NCI-H2227 (cell line): ENCODE data around the gene ABCG2.

Experiments used
- DNase-seq: peaks from one replicate; lab custom pipeline; 2025; ENCODE audit not compliant: unreplicated experiment; lab: John Stamatoyannopoulos, UW

Gene ABCG2

DNA sequence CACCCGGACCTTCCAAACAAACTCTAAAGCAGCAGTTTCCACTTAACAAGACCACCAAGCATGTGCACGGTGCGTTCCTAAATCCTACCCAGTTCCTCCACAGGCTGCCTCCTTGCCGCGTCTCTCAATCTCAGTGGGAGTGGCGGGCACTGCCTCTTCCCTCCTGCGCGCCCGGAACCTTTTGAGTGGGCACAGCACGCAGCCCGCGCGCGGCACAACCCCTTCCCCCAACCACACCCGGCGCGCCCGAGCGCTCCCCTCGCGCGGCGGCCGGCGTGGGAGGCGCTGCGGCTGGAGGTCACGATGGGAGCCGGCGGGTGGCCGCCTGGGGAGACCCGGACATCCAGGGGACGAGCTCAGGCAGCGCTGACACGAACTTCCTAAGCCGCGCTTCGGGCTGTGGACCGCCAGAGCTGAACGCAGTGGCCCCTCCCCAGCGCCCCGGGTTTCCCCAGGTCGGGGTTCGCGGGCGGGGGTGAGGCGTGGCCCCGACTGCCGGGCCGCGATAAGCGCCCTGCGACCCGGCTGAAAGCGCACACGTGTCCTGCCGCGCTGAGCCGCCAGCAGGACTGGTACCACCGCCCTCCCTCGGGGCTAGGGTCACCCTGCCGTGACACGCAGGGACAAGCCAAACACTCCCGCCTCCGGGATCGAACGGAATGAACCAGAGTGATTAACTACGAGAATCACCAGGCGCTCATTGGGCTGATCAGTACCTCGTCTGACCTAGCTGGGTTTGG is at the start of gene ABCG2:
TSS of gene ABCG2 (minus strand) at position 151 of the 740 bp plus-strand sequence. CDS start 18,644 bp downstream, outside the sequence.
- no peak for DNase-seq

DNA sequence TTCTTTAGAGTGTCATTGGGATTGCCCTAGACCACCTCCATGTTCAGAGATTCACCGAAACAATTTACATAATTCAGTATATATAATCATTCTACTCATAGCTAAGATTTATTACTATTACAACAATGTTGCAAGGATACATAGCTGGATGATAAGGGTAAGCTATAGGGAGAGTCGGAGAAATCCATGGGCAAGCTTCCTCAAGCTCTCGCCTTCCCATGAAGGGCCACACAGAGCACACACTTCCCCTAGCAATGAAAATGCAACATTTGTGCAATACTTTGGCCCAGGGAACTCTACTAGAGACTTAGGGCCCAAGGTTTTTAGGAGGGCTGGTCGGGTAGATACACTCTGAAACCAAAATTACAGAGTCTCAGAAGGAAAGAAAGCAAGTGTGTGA is 49.7 kb upstream of the ABCG2 start:
- DNase-seq, result no peak

DNA sequence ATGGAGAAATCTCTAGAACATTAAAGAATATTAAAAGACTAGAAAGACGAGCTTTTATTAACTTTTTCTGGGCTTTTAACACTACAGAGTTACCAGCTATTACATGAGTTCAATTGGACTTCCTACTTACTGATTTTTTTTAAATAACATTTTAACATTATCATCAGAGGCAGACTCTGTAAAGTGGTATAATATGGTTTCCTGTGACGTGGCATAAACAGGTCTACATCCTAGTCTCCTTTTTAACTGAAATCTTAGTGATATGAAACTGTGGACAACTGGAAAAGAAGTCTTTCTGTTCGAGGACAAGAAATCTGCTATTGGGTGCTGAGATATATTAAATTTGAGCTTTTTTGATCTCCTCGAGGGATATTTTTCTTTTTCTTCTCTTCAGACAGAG is 48.7 kb upstream of the ABCG2 start:
- no peak for DNase-seq

DNA sequence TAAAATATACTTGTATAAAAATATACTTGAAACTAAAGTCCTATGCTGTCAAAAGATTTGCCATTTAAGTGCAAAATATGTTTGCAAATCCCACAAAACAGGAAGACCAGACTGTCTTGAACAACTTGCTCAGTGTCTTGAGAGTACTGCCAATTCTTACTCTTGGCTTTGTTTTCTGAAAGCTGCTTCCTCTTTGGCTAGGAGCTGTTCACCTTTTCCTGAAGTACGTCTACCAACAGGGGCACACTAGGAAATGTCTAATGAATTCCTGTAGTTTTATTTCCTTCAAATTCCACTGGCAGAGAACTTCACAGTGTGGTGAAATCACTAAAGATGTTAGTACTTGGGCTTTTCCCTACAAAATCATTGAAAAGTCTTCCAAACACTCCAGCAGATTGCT is 46.4 kb upstream of the ABCG2 start:
- no peak for DNase-seq

DNA sequence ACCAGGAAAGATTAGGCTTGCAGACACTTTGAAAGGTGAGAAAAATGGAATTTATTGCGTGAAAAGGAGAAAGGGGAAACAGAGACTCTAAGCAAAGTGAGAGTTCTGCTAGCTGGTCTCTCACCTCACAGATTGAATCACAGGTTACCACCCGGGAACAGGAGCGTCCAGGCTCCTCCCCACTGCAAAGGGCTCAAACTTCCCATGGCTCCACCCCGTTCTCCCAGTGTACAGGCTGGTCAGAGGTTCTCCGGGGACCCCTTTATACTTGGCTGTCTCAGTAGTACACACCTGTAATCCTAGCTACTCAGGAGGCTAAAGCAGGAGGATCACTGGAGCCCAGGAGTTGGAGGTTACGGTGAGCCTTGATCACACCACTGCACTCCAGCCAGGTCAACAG is 44.0 kb upstream of the ABCG2 start:
- no peak for DNase-seq

DNA sequence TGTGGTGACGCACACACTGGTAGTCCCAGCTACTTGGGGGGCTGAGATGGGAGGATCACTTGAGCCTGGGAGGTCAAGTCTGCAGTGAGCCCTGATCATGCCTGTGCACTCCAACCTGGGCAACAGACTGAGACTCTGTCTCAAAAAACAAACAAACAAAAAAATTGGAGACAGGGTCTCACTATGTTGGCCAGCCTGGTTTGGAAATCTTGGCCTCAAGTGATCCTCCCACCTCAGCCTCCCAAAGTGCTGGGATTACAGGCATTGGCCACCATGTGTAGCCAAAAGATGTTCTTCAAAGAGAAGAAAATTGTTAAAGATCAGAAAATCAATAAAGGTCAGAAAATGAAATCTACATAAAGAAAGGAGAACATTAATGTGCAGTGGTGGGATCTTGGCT is 41.7 kb upstream of the ABCG2 start:
- no peak for DNase-seq

DNA sequence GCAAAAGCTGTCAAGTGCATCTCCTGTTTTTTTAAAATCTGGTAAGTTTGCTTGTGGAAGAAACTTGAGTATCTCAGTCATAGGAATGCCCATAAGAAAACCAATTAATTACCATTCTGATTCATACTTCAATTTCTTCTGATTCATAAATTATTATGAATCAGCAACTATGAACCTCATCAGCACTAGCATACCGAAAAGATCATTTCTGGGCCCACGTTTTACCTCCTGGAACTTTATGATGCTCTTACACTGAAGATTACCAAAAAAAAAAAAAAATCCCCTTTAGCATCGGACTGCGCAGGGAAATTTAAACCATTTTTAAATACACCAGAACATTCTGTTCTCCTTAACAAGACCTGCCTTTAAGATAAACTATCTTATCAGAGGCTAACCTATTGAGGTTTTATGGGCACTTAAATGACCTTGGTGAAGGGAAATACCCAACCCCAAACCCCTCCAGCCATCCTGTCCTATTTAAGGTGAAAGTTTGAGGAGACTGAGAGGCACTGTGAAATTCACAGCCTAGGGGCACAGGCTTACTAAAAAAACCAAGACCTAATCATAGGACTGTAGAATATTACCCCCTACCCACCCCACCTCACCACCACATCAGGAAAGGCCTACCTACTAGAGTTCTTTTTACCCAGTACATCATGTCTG is 38.2 kb upstream of the ABCG2 start:
- no peak for DNase-seq

DNA sequence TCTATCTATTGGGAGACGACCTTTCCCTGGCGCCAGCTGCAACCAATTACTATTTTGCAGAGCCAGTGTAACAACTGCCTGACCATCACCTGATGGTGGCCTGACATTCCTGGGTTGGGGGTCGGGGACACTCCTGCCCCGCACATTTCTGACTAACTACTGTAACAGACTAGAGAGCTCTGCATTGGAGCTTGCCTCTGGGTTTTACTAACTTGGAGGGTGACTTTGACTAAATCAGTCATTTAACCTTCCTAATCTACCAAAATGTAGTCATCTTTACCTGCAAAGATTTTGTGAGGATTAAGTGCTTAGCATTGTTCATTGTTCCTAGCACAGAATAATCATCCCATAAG is 37.5 kb upstream of the ABCG2 start:
- DNase-seq, result no peak

DNA sequence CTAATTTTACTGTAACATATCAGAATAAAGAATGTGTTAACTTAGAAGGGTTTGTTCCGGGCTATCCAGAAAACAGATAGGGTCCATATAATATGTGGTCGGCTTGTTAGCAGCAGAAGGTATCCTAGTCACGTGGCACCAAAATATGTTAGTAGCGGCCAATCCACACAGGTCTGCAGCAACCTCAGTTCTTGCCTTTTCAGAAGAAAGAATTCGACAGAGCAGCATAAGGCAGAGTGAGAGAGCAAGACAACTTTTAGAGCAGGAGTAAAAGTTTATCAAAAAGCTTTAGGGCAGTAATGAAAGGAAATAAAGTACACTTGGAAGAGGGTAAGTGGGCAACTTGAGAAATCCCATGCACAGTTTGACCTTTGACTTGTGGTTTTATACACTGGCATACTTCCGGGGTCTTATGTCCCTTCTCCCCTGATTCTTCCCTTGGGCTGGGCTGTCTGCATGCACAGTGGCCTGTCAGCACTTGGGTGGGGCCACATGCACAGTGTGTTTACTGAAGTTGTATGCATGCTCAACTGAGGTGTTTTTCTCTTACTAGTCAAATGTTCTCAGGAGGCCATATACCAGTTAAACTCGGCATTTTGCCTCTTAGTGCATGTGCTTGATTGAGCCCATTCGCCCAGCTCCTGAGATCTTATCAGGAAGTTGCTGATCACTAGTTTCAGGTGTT is 37.0 kb upstream of the ABCG2 start:
- no peak for DNase-seq

DNA sequence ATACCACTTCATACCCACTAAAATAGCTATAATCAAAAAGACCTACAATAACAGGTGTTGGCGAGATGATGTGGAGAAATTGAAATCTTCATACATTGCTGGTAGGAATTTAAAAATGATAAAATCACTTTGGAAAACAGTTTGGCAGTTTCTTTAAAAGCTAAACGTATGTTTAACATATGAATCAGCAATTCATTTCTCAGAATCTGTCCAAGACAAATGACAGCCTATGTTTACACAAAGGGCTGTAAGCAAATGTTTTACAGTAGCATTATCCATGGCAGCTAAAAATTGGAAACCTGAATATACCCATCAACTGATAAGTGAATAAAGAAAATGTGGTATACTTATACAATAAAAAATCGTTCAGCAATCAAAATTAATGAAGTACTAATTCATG is 33.0 kb upstream of the ABCG2 start:
- DNase-seq, result no peak

DNA sequence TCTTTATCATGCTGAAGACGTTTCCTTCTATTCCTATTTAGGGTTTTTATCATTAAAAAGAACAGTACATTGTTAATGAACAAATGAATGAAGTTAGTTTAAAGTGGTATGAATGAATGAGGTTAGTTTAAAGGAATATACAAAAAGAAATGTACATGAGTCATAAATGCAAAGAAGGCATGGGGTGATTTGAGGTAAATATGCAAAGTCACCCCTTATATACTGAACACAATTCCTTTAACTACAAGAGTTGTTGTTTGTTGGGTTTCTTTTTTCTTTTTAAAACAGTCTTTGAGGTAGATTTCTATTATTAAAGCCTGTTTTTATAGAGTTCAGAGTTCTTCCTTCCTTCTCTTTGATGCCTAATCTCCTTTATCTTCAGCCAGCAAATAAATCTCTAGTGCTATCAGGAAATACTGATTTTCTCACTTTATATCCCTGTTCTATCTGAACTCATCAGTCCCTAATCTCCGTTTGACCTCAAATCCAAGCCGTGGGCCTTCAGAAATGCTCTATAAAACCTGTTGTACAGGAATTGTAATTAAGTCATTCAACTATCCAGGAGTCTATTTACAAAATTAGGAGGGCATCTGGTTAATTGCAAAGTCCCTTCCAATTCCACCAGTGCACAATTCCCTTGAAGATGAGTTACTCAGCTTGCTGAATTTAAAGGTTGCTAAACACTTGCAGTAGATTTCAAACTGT is 31.6 kb upstream of the ABCG2 start:
- DNase-seq, result no peak

DNA sequence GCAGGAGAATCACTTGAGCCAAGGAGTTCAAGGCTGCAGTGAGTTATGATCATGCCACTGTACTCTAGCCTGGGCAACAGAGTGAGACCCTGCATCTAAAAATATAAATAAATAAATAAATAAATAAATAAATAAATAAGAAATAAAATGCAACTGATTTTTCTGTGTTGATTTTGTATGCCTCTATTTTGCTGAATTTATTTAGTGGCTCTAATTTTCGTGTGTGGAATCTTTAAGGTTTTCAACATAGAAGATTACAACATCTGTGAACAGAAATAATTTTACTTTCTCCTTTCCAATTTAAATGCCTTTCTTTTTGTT is 30.9 kb upstream of the ABCG2 start:
- no peak for DNase-seq

DNA sequence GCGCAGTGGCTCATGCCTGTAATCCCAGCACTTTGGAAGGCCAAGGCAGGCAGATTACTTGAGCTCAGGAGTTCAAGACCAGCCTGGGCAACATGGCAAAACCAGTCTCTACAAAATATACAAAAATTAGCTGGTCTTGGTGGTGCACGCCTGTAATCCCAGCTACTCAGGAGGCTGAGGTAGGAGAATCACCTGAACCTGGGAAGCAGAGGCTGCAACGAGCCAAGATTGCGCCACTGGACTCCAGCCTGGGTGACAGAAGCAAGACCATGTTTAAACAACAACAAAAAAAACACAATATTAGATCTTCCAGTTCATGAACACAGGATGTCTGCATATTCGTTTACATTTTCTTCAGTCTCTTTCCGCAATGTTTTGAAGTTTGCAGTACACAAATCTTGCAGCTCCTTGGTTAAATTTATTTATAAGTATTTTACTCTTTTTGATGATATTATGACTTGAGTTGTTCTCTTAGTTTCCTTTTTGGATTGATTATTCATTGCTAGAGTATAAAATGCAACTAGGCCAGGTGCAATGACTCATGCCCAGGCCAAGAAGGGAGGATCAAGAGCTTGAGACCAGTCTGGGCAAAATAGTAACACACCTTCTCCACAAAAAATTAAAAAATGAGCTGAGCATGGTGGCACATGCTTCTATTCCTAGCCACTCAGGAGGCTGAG is 30.4 kb upstream of the ABCG2 start:
- no peak for DNase-seq

DNA sequence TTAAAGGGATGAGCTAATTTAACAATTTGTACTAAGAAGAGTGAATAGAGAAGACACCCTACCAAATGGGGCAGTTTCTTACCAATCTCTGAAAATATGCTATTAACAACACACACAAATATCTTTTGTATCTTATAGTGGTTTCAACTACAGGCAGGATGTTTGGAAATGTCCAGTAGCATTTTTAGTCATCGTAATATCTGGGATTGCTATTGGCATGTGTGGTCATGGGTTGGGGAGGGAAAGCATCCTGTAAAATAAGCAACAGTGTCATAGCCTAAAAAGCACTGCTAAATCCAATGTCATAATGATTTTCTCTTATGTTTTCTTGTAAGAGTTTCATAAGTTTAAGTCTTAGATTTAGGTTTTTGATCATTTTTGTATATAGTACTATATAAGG is 29.3 kb upstream of the ABCG2 start:
- DNase-seq, result no peak

DNA sequence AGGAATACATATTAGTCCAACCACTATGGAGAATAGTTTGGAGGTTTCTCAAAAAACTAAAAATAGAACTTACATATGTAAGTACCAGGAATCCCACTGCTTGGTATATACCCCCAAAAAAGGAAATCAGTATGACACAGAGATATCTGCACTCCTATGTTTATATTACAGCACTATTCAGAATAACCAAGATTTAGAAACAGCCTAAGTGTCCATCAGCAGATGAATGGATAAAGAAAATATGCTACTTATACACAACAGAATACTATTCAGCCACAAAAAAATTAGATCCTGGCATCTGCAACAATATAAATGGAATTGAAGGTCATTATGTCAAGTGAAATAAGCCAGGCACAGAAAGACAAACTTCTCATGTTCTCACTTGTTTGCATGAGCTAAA is 27.5 kb upstream of the ABCG2 start:
- DNase-seq, result no peak

DNA sequence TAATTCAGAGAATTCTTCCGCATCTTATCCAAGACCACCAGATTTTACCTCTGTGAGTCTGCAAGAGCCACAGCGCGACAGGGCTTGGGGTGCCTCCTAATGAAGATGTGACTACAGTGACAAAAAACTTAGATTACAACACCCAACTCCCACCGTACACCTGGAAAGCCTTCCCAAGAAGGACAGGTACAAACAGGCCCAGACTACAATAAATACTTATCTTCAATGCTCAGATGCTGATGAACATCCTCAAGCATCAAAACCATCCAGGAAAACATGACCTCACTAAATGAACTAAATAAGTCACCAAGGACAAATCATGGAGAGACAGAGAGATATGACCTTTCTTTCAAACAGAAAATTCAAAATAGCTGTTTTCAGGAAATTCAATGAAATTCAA is 20.8 kb upstream of the ABCG2 start:
- no peak for DNase-seq

DNA sequence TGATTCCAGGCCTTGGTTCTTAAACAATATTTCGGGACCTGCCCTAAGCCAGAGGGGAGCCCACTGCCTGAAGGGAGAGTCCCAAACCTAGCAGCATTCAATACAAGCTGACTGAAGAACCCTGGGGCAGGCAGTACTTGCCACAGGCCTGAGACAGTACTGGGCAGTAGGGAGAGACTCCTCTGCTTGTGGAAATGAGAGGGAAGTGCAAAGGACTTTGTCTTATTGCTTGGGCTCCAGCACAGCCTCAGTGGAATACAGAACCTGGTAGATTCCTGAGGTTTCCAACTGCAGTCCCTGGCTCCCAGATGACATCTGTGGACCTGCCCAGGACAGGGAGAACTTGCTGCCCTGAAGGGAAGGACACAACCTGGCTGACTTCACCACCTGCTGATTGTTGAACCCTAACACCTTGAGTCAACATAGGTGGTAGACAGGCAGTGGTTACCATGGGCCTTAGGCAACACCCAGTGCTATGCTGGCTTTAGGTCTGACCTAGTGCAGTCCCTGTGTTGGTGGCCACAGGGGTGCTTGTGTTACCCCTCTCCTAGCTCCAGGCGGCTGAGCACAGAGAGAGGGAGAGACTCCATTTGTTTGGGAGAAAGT is 20.3 kb upstream of the ABCG2 start:
- DNase-seq, result no peak

DNA sequence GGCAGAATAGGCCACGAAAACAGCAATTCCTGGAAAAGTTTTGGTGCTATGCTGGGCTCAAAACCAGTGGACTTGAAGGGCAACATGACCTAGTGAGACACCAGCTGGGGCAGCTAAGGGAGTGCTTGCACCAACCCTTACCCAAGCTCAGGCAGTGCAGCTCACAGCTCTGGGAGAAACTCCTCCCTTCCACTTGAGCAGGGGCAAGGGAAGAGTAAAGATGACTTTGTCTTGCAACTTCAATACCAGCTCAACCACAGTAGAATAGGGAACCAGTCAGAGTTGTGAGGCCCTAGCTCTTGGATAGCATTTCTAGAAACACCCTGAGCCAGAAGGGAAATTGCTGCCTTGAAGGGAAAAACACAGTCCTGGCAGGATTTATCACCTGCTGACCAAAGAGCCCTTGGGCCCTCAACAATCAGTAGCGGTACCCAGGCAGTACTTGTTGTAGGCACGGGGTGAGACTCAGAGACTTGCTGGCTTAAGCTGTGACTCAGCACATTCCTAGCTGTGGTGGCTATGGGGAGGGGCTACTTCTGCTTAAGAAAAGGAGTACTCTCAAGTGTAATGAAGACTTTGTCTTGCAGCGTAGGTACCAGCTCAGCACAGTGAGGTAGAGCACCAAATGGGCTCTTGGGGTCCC is 19.7 kb upstream of the ABCG2 start:
- no peak for DNase-seq

DNA sequence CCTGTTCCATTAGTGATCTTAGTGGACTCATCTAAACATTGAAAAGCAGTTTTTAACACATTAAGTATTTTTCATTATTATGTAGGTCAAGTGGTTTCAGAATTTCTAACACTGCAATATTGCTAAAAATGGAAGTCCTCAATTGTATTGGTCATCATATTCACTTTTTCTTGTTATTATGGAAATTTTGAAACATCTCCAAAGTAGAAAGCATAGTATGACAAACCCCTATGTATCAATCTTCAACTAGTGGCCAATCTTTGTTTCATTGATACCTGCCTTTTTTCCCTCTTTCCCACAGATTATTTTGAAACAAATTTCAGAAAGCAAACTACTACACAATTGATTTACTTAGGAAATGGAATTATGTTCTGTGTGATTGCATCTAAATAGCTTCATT is 14.5 kb upstream of the ABCG2 start:
- DNase-seq, result no peak

DNA sequence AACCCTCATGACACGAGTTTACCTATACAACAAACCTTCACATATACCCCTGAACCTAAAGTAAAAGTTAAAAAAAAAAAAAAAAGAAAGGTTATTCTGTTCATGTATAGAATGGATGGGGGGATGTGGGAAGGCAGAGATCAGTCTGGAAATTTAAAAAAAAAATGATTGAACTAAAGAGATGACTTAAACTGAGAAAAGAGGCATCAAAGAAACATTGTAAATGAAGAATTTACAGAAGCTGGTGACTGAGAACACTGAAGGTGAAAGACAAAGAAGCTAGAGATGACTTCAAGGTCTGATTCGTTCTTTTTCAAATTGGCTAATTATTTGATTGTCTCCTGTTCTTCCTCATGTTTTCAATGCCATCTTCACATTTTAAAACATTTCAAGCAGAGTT is 12.8 kb upstream of the ABCG2 start:
- no peak for DNase-seq

DNA sequence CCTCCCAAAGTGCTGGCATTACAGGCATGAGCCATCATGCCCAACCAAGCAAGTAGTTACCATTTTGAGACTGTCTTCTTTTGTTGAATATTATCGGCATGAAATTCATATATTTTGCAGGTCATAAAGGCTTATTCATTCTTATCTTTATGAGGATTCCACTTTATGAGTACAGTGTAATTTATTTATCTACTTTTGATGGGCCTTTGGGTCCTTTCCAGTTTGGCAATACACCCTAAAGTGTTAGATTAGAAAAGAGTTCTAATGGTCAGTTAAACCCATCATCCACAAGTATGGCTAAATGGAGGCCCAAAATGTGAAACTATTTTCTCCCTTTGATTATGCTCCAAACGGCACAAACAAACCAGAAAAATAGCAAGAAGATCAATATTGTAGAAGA is 10.9 kb upstream of the ABCG2 start:
- no peak for DNase-seq
